Stimulated activated CD4-positive, alpha-beta T cell treated with anti-CD3 and anti-CD28 coated beads, Interleukin-15, amount 100 ng/mL, for 48 hours (primary cell): ENCODE data around the gene PLEKHA4.
"Not testable (repeated sequence)": the region's sequence is repeated elsewhere in the genome, so short reads cannot be mapped to it uniquely, and the experiment has no call there.

Experiments used
- DNase-seq, 2 donors: peaks; one replicate each; pipeline ENCODE4 v3.0.0-alpha.2; 2020; ENCODE audit warnings: low read depth in 2 of 2

PLEKHA4 gene

DNA sequence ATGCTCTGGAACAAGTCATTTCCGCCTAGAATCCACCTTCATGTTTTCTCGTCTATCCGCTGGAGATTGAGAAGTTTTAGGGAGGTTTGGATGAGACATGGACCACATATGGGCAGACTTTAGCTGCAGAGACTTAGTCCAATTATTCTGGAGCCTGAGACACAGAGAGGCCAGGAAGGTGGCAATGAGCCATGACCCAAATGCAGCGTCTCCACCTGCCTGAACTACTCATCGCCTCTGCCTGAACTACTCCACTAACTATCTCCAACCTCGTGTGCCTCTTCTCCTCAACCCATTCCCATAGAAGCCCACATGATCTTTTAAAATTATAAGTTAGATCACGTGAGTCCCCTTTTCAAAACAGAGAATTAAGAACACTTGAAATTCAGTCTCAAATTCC is 5.6 kb downstream of the PLEKHA4 start:
- DNase-seq = no peak

DNA sequence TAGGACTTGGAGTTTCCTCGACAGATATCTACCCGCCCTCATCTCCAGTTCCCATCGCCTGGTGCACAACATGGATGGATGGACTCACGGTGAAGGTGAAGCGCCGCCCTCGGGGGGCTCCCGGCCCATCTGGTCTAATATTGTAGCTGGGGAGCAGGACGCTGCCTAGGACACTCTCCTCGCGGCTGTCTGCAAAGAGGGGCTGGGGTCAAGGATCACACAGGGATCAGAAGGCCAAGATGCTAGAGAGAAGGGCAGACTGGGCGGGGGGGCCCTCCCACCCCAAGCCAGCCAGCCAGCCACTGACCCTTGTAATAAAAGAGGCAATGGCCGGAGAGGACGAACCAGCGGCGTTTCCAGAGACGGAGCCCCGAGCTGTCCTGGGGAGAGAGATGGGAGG is 7.1 kb downstream of the PLEKHA4 start:
- DNase-seq = no peak

DNA sequence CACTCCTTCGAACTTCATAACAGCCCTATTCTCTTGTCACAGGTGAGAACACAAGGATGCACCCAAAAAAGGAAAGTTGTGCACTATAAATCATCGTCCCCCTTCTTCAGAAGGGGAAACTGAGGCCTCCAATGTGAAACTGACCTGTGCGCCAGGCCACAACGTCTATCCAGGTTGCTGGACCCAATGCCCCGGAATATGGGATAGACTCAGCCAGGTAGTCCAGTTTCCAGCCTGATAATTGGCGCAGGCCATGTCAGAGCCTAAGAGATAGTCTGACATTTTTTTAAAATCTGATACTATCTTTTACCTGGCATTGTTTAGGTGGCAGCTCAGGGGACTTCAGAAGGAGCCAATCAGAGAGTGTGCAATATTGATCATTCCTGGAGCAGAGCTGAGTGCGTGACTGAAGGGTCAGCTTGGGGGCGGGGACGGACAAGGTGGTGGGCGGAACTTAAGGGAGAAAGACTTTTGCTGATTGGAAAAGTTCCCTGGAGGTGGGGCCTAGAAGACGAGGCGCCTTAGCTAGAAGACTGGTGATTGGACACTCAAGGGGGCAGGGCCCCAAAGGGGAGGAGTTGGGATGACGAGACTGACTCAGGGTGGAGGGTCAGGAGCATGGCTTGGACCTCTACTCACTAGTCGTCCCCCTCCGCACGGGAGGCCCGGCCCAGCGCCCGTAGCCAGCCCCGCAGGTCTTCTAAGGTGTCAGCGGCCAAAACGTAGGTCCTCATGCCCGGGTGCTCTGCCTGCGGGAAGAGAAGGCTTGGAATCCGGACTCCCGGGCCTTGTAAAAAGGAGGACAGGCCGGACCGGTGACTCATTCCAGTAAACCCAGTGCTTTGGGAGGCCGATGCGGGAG is 8.5 kb downstream of the PLEKHA4 start:
- no peak for DNase-seq

DNA sequence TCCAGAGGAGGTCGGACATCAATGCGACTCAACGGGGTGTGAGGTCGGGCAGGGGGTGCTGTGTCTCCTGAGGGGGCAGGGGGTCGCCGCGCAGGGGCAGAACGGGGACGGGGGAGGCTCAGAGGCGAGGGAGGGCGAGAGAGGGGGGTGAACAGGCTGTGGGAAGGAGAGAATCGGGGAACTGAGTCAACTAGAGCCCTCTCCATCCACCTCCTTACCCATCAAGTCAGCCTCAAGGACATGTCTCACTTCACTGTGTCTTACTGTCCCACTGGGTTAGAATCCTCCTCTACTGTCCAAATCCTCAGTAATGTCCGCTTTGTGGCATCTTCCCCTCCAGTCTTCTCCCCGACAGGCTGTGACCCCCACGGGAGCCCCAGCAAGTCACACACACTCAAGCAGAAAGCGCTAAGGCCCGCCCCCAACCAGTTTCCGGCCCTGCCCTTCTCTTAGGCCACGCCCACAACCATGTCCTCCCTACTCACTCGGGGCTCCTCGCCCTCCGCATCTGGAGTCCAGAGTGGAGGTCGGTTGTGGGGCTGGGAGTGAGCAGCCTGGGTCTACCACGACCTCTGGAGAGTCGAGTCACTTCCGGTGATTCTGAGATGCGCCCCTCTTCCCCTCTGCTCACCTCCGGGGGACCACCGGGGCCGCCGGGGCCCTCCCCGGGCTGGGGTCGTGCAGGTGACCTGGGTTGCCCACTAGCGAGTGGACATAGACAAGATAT is 9.3 kb downstream of the PLEKHA4 start:
- DNase-seq = peak; percentile 66 to 79

DNA sequence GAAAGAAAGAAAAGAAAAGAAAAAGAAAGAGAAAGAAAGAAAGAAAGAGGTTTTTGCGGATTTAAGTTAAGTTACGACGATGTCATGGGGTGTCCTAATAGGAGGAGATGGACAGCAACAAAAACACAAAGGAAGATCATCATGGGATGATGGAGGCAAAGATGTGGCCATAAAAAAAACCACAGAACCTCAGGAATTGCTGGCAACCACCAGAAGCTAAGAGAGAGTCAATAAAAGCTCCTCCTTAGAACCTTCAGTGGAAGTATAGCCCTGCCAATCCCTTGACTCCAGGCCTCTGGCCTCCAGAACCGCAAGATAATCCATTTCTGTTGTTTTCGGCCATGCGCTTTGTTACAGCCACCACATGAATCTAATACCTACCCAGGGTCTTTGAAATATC is 11.5 kb downstream of the PLEKHA4 start:
- no peak for DNase-seq

DNA sequence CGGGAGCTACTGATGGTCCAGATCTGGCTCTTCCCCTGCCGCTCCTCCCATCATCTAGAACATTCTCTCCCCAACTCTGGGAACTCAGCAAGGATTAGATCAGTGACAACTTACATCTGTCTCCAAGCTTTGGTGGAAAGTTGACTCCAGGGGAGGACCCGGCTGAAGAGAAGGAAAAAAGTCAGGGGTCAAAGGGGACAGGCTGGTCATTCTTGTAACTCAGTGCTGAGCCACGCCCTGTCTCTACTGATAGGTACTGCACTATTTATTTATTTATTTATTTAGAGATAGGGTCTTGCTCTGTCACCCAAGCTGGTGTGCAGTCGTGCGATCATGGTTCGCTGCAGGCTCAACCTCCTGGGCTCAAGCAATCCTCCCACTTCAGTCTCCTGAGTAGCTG is 14.3 kb downstream of the PLEKHA4 start:
- DNase-seq = no peak

DNA sequence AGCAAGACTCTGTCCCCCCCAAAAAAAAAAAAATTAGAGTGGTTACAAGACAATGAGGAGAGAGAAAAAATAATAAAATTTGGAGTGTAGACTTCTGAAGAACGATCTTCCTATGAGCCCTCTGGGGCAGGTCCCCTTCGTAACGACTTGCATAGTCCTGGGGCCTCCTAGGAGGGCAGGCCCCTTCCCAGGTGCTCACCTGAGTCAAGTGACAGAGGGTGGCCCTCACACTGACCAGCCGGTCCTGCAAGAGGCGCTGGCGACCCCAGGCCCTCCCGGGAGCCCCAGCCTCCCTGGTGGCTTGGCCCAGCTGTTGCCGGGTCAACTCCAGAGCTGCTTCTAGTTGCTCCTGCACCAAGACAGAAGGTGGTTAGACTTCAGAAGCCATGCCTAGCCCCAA is 14.9 kb downstream of the PLEKHA4 start:
- no peak for DNase-seq

DNA sequence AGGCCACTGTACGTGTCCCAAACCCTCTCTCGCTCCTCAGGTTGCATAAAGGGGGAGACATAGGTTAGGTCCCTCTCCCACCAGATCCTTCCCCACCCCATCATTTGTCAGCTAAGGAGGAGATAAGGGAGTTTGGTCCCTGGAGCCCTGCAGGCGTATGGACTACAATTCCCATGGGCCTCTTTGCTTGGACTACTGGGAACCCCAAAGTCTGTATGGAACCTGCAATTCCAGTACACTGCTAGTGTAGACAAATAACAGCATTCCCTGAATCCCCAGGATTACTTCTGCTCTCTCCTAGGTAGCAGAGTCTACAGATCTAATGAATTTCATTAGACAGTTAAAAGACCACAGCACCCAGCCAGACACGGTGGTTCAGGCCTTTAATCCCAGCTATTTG is 16.1 kb downstream of the PLEKHA4 start:
- DNase-seq = no peak

DNA sequence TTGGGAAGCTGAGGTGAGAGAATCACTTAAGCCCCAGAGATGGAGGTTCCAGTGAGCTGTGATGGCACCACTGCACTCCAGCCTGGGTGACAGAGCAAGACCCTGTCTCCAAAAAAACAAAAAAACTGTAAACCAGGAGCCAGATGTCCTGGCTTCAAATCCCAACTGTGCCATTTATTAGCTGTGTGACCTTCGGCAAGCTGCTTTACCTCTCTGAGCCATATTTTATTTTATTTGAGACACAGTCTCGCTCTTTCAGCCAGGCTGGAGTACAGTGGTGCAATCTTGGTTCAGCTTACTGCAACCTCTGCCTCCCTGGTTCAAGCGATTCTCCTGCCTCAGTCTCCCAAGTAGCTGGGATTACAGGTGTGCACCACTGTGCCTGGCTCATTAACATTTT is 21.8 kb downstream of the PLEKHA4 start:
- DNase-seq = not testable (repeated sequence)

DNA sequence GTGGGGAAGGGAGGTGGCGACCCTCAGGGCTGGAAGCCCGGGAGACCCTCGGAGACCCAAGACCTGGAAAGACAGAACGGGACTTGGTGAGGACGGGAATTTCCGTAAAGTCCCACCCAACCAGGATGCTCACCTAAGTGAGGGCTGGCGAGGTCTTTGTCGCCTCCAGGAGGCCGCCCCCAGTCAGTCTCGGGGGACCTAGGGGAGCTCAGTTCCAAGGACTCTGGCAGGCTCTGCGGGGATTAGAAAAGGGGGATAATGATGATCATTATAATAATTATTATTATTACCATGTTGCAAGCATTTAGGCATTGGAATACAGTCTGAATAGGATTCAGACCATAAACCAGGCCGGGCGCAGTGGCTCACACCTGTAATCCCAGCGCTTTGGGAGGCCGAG is 23.0 kb downstream of the PLEKHA4 start:
- DNase-seq = no peak

DNA sequence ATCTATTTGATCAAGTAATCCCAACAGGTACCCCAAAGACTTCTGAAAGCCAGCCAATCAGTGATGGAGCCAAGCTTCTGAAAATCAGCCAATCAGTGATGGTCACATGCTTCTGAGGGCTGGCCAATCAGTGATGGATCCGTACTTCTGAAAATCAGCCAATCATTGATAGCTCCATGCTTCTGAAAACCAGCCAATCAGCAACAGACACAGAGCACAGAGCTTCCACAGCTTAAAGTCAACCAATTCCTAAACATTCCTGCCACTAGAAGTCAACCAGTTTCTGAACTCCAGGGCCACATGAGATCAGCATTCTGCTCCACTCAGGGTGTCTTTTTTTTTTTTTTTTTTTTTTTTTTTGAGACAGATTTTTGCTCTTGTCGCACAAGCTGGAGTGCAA is 23.9 kb downstream of the PLEKHA4 start:
- no peak for DNase-seq

DNA sequence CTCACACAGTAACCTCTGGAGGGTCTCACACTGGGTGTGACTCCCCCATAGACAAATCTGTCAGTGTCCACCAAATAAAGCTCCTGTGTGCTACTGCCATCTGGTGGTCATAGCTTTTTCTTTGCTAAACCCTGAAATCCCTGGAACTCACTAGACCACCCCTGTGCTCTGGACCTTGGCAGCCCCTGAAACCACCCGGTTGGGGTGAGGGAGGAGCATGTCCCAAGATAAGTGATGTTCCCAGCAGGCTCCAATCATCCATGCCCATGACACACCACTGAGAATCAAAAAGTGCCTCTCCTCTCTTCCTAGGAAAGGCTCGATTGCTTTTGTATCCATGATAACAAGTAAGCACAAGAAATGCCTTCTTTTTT is 25.6 kb downstream of the PLEKHA4 start:
- peak in 1 of 2 donors; percentile 38 for DNase-seq

DNA sequence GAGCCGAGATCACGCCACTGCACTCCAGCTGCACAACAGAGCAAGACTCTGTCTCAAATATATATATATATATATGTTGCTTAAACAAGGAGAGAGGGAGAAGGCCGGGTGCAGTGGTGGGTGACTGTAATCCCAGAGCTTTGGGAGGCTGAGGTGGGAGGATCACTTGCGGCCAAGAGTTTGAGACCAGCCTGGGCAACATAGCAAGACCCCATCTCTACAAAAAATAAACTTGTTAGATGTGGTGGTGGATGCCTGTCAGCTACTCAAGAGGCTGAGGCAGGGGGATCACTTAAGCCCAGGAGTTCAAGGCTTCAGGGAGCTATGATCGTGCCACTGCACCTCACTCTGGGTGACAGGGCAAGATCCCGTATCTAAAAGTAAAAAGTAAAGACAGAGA is 26.8 kb downstream of the PLEKHA4 start:
- DNase-seq = no peak

DNA sequence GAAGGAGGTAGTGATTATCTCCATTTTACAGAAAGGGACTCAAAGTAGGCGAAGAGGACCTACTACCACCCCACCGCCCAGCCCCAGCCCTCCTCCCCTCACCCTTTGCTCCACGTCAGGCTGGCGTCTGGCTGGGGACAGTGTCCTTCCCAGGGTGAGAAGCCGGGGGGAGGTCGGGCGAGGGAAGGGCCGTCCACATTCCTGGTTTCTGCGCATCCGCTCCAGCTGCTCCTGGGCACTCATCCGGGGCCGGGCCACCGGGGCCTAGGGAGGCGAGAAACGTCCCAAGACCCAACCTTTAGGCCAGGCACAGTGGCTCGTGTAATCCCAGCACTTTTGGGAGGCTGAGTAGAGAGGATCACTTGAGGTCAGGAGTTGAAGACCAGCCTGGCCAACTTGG is 27.4 kb downstream of the PLEKHA4 start:
- no peak for DNase-seq

DNA sequence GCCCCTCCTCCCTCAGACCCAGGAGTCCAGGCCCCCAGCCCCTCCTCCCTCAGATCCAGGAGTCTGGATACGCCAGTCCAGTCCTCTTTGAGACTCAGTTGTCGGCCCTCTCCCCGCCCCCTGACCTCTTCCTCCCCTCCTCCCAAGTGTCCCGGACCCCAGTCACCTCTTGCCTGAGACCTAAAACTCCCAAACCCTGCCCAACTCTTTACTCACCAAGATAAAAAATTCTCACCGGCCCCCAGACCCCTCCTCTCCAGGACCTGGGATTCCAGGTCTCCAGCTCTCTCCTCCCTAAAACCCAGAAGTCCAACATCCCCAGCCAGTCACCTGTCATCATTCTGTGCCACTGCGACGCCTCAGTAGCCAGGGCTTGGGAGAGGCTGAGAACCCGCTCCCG is 30.7 kb downstream of the PLEKHA4 start:
- no peak for DNase-seq

DNA sequence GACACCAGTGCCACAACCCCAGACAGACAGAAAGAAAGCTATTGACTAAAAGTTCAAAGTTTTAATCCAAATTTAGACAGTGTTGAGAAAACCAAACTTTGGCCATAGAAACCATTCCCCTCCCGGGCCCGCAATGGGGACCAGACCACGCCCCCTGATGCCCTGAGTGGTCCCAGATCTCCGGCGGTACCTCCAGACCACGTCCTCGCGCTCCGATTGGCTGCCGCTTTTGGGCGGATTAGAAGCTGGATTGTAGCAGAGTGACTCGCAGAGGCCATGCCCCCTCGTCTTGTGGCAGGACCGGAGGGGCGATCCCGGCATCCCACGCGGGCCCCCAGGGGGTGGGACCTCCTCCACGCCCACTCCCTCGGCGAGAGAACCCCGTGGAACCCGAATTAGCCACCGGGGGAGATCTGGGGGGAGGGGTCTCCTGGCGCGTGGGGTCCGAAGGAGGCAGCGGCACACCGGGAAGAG is 31.3 kb downstream of the PLEKHA4 start:
- peak; percentile 70 to 71 for DNase-seq

DNA sequence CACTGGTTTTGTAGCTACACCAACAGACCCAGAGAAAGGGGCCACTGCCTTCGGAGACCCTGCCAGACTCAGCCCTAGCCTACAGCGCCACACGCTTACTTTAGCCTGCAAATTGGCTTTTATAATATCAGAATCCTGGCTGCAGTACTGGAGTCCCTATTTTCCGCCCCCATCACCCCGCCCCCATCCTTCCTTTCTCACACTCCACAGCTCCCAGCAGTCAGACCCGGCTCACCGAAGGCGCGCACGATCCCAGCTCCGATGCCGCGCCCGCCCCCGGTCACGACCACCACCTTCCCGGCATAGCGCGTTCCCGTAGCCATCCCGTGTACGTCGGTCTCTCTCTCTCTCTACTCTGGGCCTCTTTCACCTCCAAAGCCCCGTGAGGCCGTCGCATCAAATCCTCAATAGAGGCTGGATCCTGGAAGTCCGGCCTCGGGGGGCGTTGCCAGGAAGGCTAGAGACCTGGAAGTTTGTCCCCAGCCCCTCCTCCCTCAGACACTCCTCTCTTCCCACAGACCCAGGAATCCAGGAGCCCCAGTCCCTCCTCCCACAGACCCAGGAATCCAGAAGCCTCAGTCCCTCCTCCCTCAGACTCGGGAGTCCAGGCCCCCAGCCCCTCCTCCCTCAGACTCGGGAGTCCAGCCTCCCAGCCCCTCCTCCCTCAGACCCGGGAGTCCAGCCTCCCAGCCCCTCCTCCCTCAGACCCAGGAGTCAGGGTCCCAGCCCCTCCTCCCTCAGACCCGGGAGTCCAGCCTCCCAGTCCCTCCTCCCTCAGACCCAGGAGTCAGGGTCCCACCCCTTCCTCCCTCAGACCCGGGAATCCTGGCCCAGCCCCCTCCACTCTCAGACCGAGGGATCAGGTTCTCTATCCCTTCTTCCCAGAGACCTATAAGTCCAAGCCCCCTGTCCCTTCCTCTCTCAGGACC is 32.1 kb downstream of the PLEKHA4 start, which contains the start of gene HSD17B14:
Gene HSD17B14 (minus strand): TSS at position 403 of the 929 bp plus-strand sequence. CDS start 80 bp downstream, at position 323.
- DNase-seq = no peak

DNA sequence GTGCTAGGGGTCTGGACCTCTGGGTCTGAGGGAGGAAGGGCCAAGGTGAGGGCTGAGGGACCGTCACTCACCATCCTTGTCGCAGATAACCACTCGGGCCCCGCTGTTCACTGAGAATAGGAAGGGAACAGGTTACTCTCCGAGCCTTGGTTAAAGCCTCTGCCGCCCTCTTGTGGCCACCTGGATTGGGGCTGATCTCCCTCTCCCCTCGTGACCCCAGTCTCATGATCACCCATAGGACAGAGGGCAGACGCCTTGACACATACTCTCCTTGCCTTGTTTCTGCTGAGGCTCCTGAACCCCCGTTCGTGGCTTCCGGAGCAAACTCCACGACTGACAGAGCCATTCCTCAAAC is 32.7 kb downstream of the PLEKHA4 start:
- DNase-seq = peak; percentile 86 to 94

DNA sequence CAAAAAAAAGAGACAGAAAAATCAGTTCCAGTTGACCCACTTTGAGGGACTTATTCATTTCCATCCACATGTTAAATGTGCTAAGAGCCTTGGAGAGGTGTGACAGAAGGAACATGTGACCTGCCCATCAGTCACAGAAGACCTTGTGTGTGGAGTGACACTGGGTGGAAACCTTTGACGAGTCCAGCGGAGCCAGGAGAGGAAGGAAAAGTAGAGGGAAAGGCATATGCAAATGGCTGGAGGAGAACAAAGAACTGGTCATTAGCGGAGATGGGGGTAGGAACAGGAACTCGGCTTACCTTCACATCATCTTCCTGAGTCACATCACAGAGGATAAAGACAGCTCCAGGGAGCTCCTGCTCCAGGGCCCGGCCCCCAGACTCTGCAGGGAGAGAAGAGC is 34.4 kb downstream of the PLEKHA4 start:
- no peak for DNase-seq

DNA sequence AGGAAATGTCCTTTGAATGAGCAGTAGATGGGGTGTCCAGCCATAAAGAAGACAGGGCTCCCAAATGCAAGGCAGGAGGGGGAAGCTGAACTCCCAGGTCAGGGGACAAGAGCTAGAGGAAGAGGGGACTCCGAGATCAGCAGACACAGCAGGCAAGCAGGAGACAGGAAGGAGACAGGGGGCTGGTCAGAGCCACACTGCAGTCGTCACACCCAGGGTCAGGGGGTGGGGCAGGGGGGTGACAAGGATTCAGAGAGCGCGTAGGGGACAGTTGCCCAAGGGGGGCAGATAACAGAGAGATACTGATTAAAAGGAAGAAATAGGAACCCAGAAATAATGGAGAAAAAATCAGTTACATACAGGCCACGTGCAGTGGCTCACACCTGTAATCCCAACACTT is 35.4 kb downstream of the PLEKHA4 start:
- DNase-seq = no peak

DNA sequence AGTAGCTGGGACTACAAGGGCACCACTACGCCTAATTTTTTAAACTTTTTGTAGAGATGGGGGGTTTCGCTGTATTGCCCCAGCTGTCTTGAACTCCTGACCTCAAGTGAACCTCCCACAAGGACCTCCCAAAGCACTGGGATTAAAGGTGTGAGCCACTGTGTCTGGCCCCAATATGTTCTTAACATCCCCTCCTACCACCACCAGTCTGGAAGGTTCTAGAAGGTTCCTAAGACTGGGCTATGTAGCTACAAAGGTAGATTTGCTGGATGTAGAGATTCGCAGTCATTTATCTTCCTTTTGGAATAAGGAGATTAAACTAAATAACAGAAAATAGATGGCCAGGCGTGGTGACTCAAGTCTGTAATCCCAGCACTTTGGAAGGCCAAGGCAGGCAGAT is 37.5 kb downstream of the PLEKHA4 start:
- no peak for DNase-seq

DNA sequence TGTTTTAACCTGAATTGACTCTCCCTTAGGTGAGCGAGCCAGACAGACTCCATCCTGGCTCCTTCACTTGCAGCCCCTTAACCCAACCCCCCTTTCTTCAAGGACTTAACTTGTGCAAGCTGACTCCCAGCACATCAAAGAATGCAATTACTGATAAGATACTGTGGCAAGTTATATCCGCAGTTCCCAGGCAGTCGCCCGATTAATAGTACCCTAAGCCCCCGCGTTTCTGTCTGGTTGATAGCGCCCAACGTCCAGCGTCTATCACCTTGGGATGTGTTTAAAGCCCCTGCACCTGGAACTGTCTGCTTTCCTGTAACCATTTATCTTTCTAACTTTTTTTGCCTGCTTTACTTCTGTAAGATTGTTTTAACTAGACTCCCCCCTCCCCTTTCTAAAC is 38.3 kb downstream of the PLEKHA4 start:
- no peak for DNase-seq
